Thymus (tissue), 2 donors: ENCODE data around the gene C5orf24. TPM values are rescaled to one million over a fixed set of nuclear protein-coding genes. Genes with fewer than 3 reads are reported as not detected.

ENCODE experiments used
- polyA plus RNA-seq: library from polyadenylated mRNA; stranded (reverse); fragments of 200-250 nt; gene quantifications from one replicate; pipeline ENCODE4 v1.2.3, GENCODE V29; 2013
- total RNA-seq: library from RNA; stranded (reverse); fragments of 120-200 nt; gene quantifications from one replicate; pipeline ENCODE4 v1.2.4, GENCODE V29; 2013
- donor health status: healthy.

Gene C5orf24
- total and polyA plus RNA-seq, 2 donors: 11.7 to 22.4 TPM

Other genes starting within 250 kb of the C5orf24 start
- 35.8 TPM for gene SAR1B, start 213.1 kb upstream of the C5orf24 start, total RNA-seq
- 27.2 TPM for gene SAR1B, start 213.1 kb upstream of the C5orf24 start, polyA plus RNA-seq
- 7.5 TPM for gene SEC24A, start 197.2 kb upstream of the C5orf24 start, total RNA-seq
- 6.4 TPM for gene SEC24A, start 197.2 kb upstream of the C5orf24 start, polyA plus RNA-seq
- gene CAMLG, start 107.4 kb upstream of the C5orf24 start, total RNA-seq: 34.2 TPM
- gene CAMLG, start 107.4 kb upstream of the C5orf24 start, polyA plus RNA-seq: 87.4 TPM
- gene DDX46, start 87.2 kb upstream of the C5orf24 start, total RNA-seq: 30.5 TPM
- 27.0 TPM for gene DDX46, start 87.2 kb upstream of the C5orf24 start, polyA plus RNA-seq
- gene TXNDC15, start 28.4 kb downstream of the C5orf24 start, total RNA-seq: 27.7 TPM
- 52.9 TPM for gene TXNDC15, start 28.4 kb downstream of the C5orf24 start, polyA plus RNA-seq
- gene PCBD2, start 59.2 kb downstream of the C5orf24 start, total RNA-seq: 5.9 TPM
- 6.8 TPM for gene PCBD2, start 59.2 kb downstream of the C5orf24 start, polyA plus RNA-seq
- 0.19 TPM for gene CATSPER3, start 121.9 kb downstream of the C5orf24 start, total RNA-seq
- 1.3 TPM for gene CATSPER3, start 121.9 kb downstream of the C5orf24 start, polyA plus RNA-seq
- gene PITX1, start 188.3 kb downstream of the C5orf24 start, total RNA-seq: 0.05 TPM
- 0.46 TPM for gene PITX1, start 188.3 kb downstream of the C5orf24 start, polyA plus RNA-seq